COLO829 (cell line): ENCODE measurements around the gene EXD3.
"Not testable (repeated sequence)": the region's sequence is repeated elsewhere in the genome, so short reads cannot be mapped to it uniquely, and the experiment has no call there.

Experiments used
- DNase-seq: peaks from one replicate; pipeline ENCODE4 v3.0.0; 2012; ENCODE audit warnings: low spot score

EXD3 gene

GRCh38 chr9:137411260-137411644 is 11.7 kb downstream of the EXD3 start:
- no peak for DNase-seq

- no peak for DNase-seq
Measured at GRCh38 chr9:137410891-137411249, 12.1 kb downstream of the EXD3 start.

DNA sequence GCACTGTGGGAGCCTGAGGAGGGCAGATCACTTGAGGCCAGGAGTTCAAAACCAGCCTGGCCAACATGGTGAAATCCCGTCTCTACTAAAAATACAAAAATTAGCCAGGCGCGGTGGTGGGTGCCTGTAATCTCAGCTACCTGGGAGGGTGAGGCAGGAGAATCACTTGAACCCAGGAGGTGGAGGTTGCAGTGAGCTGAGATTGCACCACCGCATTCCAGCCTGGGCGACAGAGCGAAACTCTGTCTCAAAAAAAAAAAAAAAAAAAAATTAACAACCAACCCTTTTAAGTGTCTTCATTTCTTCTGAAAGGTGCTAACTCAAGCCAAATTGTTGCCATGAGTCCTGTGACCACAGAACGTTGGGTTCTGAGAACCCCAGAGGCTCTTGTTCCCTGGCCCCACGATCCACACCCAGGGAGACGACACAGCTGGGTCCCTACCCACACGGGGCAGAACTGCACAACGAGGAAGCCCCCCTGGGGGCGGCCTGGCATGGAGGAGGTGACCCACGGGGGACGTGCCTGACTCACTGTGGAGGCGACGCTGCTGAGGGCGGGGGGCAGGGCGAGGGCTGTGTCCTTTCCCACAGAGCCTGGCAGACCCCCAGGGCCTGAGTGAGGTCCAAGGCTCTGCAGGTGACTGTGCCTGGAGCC is 12.6 kb downstream of the EXD3 start:
- DNase-seq, result not testable (repeated sequence)

GRCh38 chr9:137409515-137409914 is 13.4 kb downstream of the EXD3 start:
- DNase-seq, result no peak

DNA sequence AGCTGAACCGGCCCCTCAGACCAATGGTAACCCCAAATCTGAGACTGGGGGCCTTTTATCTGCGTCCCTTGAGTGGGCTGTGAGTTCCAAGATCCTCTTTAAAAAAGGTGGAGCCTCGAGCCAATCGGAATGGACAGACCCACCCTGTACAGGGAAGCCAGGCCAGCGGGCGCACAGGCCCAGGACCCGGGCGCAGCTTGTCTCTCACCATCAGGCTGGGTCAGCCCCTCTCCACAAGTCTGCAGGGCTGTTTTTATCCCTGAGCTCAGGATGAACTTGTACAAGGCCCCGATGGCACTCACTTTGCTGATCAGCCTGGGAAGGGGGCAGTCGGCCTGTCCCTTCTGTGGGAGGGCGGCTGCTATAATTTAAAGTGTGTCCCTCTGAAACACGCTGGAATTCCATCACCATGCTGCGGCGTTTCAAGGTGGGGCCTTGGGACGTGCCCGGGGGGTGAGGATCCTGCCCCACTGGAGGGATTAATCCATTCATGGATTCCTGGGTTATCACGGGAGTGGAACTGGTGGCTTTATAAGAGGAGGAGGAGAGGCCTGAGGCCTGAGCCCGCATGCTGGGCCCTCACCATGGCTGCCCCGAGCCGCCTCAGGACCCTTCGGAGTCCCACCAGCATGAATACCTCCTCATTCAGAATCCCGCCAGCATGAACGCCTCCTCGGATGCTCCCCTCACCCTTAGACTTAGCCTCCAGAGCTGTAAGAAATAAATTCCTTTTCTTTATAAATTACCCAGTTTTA is 14.1 kb downstream of the EXD3 start:
- no peak for DNase-seq

DNA sequence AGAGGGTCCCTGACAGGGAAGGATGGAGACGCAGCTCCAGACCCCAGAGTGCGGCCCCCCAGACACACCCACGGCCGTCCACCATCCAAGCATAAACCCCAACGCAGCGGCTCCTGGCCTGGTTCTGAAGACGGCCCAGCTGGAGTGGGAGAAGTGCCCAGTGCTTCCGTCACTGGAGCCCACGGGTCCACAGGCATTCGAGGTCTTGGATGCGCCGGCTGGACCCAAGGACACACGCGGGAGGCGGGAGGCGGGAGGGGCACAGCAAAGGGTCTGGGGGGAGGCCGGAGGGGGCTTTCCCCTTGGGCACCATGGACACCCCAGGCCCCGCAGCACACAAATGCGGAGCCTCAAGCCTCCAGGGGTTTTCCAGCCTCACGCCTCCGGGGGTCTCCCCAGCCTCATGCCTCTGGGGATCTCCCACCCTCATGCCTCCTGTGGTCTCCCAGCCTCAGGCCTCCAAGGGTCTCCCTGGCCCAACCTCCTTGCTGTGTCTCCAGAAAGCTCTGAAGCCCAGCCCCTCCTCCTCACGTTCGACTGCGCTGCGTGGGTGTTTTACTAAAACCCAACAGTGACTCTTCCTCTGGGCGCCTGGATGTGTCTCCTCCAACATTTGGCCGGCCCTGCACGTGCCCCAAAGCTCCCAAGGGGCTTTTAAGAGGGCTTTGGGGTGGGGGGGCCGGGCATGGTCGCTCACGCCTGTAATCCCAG is 15.2 kb downstream of the EXD3 start:
- DNase-seq, result no peak

GRCh38 chr9:137406876-137407589 is 15.9 kb downstream of the EXD3 start:
- no peak for DNase-seq

- DNase-seq, result no peak
Measured at GRCh38 chr9:137406085-137406760, 16.7 kb downstream of the EXD3 start.

DNA sequence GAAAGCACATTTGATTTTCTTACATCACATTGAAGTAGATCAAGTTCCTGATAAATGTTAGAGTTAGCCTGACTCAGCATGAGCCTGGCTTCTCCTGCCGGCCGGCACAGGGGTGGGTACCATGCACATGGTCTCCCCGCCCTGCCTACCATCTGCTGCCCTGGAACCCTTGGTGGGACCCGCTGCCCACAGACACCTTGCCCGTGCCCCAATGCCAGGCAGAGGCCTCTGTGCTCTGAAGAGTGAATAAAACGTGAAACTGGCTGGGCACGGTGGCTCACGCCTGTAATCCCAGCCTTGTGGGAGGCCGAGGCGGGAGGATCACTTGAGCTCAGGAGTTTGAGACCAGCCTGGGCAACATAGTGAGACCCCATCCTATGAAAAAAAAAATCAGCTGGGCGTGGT is 17.3 kb downstream of the EXD3 start:
- no peak for DNase-seq

GRCh38 chr9:137404961-137405567 is 17.9 kb downstream of the EXD3 start:
- no peak for DNase-seq

- DNase-seq, result no peak
Measured at GRCh38 chr9:137403269-137403668, 19.7 kb downstream of the EXD3 start.

GRCh38 chr9:137402746-137403145 is 20.2 kb downstream of the EXD3 start:
- no peak for DNase-seq

GRCh38 chr9:137398561-137399468 is 24.1 kb downstream of the EXD3 start:
- DNase-seq, result no peak

DNA sequence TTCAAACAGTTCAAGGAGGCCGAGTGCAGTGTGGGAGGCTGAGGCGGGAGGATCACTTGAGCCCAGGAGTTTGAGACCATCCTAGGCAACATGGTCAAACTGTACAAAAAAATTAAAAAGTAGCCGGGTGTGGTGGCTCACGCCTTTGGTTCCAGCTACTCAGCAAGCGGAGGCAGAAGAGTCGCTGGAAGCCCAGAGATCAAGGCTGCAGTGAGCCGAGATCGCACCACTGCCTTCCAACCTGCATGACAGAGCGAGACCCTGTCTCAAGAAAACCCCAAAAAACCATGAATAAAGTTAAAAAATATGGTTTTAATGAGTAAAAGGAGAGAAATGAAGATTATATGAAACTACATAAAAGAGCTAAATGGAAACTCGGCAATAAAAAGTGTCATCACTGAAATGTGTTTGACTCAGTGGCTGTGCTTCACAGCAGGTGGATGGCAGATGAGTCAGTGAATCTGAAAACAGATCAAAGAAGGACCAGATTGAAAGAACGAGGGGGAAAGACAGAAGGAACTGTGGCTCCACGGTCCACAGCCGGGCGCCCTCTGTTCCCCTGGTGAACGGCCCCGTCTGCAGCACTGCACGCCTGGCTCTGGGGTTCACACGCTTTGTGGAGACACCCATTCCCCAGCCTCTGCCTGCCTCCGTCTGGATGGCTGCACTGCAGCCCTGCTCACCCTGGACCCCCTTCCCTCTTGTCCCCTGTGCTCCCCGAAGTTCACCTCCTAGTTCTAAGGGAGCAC is 25.1 kb downstream of the EXD3 start:
- DNase-seq, result no peak

DNA sequence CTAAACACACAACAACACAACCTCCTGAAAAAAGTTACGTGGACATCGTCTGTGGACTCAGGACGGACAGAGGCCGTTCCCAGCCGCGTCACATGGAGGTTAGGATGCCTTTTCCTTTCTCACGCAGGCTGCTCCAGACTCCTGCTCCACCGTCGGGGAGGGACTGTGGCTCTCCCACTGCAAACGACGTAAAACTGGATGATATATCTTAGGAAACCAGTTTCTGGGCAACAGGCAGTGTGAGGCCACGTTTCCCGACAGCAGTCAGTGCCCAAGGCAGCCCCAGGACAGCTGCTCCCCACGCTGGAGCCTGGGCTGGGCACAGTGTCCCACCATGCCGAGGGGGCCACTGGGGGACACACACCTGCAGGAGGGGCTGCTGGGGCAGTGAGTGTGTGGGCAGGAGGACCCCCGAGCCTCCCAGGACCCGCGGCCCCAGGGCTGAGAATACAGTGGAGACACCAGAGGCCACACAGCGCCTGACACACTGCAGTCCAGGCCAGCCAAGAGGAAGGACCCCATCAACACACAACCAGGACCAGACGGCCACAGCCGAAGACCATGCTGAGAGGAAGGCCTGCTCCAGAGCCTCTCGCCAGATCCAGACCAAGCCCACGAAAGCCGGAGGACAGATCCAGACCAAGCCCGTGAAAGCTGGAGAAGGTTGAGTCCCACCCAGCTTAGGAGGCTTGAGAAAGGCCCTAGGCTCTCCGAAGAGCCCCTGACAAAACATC is 26.2 kb downstream of the EXD3 start:
- DNase-seq, result no peak

GRCh38 chr9:137396227-137396626 is 26.7 kb downstream of the EXD3 start:
- no peak for DNase-seq

GRCh38 chr9:137395666-137396010 is 27.3 kb downstream of the EXD3 start:
- no peak for DNase-seq

DNA sequence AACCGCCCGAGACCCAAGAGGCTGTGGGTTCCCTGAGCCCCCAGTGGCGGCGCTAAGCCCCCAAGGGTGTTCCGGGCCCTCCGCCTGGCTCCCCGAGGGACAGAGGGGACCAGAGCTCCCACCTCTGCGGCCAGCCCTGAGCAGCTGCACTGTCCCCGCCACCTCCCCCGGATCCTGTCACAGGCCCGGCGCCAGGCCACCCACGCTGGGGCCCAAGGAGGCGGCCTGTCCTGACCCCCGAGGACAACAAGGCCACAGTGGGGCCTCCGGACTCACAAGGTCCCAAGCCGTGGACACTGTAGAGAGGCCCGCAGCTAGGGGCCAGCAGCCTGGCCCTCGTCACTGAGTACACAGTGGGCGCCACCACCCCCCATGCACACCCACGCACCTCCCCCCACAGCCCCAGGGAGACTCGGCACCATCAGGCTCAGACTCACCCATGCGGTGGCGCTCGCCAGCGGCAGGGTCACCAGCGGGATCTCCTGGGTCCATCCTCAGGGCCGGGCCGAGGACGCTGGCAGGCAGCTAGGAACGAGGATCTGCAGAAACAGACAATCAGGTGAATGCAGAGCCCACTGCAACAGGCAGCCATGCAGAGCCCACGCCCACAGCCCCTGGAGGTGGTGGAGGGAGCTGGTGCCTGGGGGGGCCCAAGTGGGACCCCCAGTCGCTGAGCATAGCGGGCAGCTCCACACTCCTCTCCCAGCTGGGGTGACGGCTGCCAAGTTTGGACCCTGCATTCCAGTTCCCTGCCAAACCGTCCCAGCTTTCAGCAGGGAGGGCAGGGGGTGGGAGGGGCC is 27.9 kb downstream of the EXD3 start:
- DNase-seq, result no peak
